IMR-90 (cell line): Measurements from ENCODE around the gene MTA1. TPM values are rescaled to one million over a fixed set of nuclear protein-coding genes. Genes with fewer than 3 reads are reported as not detected.

Experiments used
- ATAC-seq: fragments of 200-7000 bp; cut with Tn5 transposase; 2 replicates; pipeline ENCODE4 v1.9.1; 2020; ENCODE audit warnings: low read depth, mild to moderate bottlenecking, moderate library complexity
- BruUV-seq: library from RNA; stranded (reverse); fragments of 400-500 nt; replicated peaks from 2 replicates; lab custom pipeline; 2021; lab: Mats Ljungman, UMichigan
- CTCF ChIA-PET: fragments of 300-600 bp; formaldehyde crosslinking; extraction: SDS; loops from one replicate; lab custom pipeline; 2021; ENCODE audit warnings: antibody characterized with exemption; lab: Yijun Ruan, JAX
- POLR2A ChIA-PET: fragments of 300-600 bp; sonication (Branson Sonifier 250); formaldehyde crosslinking; loops from one replicate; lab custom pipeline; 2022; ENCODE audit warnings: antibody characterized with exemption; ENCODE audit not compliant: unreplicated experiment; lab: Charles Lee
- DNase-seq: peaks from one replicate; pipeline ENCODE4 v3.0.0; 2013
- H2AFZ ChIP-seq: replicated peaks from 2 replicates; pipeline ENCODE3; 2013; ENCODE audit warnings: low read length, mild to moderate bottlenecking; ENCODE audit not compliant: poor library complexity
- H2AK5ac ChIP-seq: 2 replicates; pipeline ENCODE4 v1.6.1; 2013; ENCODE audit warnings: low read depth, low read length, inconsistent platforms
- H2AK9ac ChIP-seq: replicated peaks from 2 replicates; pipeline ENCODE3; 2013; ENCODE audit warnings: mild to moderate bottlenecking, low read depth, low read length, moderate library complexity; ENCODE audit not compliant: poor library complexity
- H2BK120ac ChIP-seq: 2 replicates; pipeline ENCODE4 v1.6.1; 2013; ENCODE audit warnings: low read depth, low read length, inconsistent platforms
- H2BK15ac ChIP-seq: 3 replicates; pipeline ENCODE4 v1.6.1; 2013; ENCODE audit warnings: low read depth, low read length, inconsistent platforms
- H2BK20ac ChIP-seq: 2 replicates; pipeline ENCODE4 v1.6.1; 2013; ENCODE audit warnings: low read depth, mild to moderate bottlenecking, inconsistent platforms, low read length, moderate library complexity
- H2BK5ac ChIP-seq: 2 replicates; pipeline ENCODE4 v1.6.1; 2013; ENCODE audit warnings: mild to moderate bottlenecking, low read depth, low read length, inconsistent platforms; ENCODE audit not compliant: poor library complexity, severe bottlenecking
- H3K14ac ChIP-seq: replicated peaks from 2 replicates; pipeline ENCODE4 v1.6.1; 2013; ENCODE audit warnings: low read depth, low read length, inconsistent platforms
- H3K18ac ChIP-seq: 2 replicates; pipeline ENCODE4 v1.6.1; 2013; ENCODE audit warnings: low read depth, low read length, control low read depth
- H3K23ac ChIP-seq: 2 replicates; pipeline ENCODE4 v1.6.1; 2013; ENCODE audit warnings: low read depth, low read length, inconsistent platforms
- H3K27ac ChIP-seq: 2 replicates; pipeline ENCODE4 v1.5.1; 2013; ENCODE audit warnings: mild to moderate bottlenecking, control low read depth, low read length; ENCODE audit not compliant: insufficient read depth
- H3K27me3 ChIP-seq: 2 replicates; pipeline ENCODE4 v1.6.1; 2013; ENCODE audit warnings: low read length; ENCODE audit not compliant: control insufficient read depth, insufficient read depth
- H3K36me3 ChIP-seq: 2 replicates; pipeline ENCODE4 v1.6.1; 2013; ENCODE audit warnings: low read length, mixed read lengths; ENCODE audit not compliant: control insufficient read depth, insufficient read depth
- H3K4ac ChIP-seq: 2 replicates; pipeline ENCODE4 v1.6.1; 2013; ENCODE audit warnings: low read depth, low read length, inconsistent platforms
- H3K4me1 ChIP-seq: 2 replicates; pipeline ENCODE4 v1.6.1; 2013; ENCODE audit warnings: low read length, mixed read lengths; ENCODE audit not compliant: control insufficient read depth, insufficient read depth
- H3K4me2 ChIP-seq: 2 replicates; pipeline ENCODE4 v1.6.1; 2013; ENCODE audit warnings: low read depth, mild to moderate bottlenecking, control low read depth, low read length, moderate library complexity
- H3K4me3 ChIP-seq: 2 replicates; pipeline ENCODE4 v1.5.1; 2013; ENCODE audit warnings: low read depth, mild to moderate bottlenecking, control low read depth, low read length, moderate library complexity; ENCODE audit not compliant: insufficient read depth
- H3K56ac ChIP-seq: 2 replicates; pipeline ENCODE4 v1.6.1; 2013; ENCODE audit warnings: low read length, inconsistent platforms; ENCODE audit not compliant: insufficient read depth; ENCODE audit errors: extremely low read depth
- H3K79me1 ChIP-seq, 2 experiments: 2 replicates each; pipeline ENCODE4 v1.6.1; 2013; ENCODE audit warnings: low read length in 2 of 2, inconsistent platforms in 1 of 2, low read depth in 1 of 2
- H3K9ac ChIP-seq: 2 replicates; pipeline ENCODE4 v1.6.1; 2013; ENCODE audit warnings: low read depth, low read length, control low read depth
- H3K9me1 ChIP-seq: 2 replicates; pipeline ENCODE4 v1.6.1; 2013; ENCODE audit warnings: low read length, inconsistent platforms; ENCODE audit not compliant: insufficient read depth
- H3K9me3 ChIP-seq: 2 replicates; pipeline ENCODE4 v1.6.1; 2013; ENCODE audit warnings: low read length; ENCODE audit not compliant: control insufficient read depth, insufficient read depth
- H4K20me1 ChIP-seq: 2 replicates; pipeline ENCODE4 v1.6.1; 2013; ENCODE audit warnings: low read length, inconsistent platforms; ENCODE audit not compliant: insufficient read depth
- H4K5ac ChIP-seq: 2 replicates; pipeline ENCODE4 v1.6.1; 2013; ENCODE audit warnings: mild to moderate bottlenecking, low read depth, low read length, control low read depth
- H4K8ac ChIP-seq, 2 experiments: 2 replicates each; pipeline ENCODE4 v1.6.1; 2013; ENCODE audit warnings: low read depth in 2 of 2, low read length in 2 of 2, control low read depth in 1 of 2, inconsistent platforms in 1 of 2
- H4K91ac ChIP-seq: 2 replicates; pipeline ENCODE4 v1.6.1; 2013; ENCODE audit warnings: low read depth, low read length, inconsistent platforms; ENCODE audit not compliant: insufficient read depth
- BHLHE40 ChIP-seq: fragments of 150-350 bp; IDR thresholded peaks from 2 replicates; pipeline ENCODE4 v1.6.1; 2016; ENCODE audit warnings: mild to moderate bottlenecking, low read depth, low read length
- CEBPB ChIP-seq: IDR thresholded peaks from 2 replicates; pipeline ENCODE4 v1.6.1; 2012; ENCODE audit warnings: low read depth, low read length, improper control_type of control experiment
- CHD1 ChIP-seq: IDR thresholded peaks from 2 replicates; pipeline ENCODE4 v1.6.1; 2012; ENCODE audit warnings: low read depth, low read length, improper control_type of control experiment
- CTCF ChIP-seq: conservative IDR thresholded peaks from 2 replicates; pipeline ENCODE4 v1.5.1; 2012; ENCODE audit warnings: mild to moderate bottlenecking, low read depth, low read length, improper control_type of control experiment
- FOS ChIP-seq: fragments of 150-350 bp; IDR thresholded peaks from 2 replicates; pipeline ENCODE4 v1.6.1; 2016; ENCODE audit warnings: low read depth, low read length
- MAFK ChIP-seq: IDR thresholded peaks from 2 replicates; pipeline ENCODE4 v1.6.1; 2012; ENCODE audit warnings: low read depth, low read length, improper control_type of control experiment
- MAZ ChIP-seq: IDR thresholded peaks from 2 replicates; pipeline ENCODE4 v1.6.1; 2012; ENCODE audit warnings: low read depth, mild to moderate bottlenecking, low read length, improper control_type of control experiment, moderate library complexity, borderline replicate concordance
- NFE2L2 ChIP-seq: fragments of 150-350 bp; IDR thresholded peaks from 2 replicates; pipeline ENCODE4 v1.6.1; 2016; ENCODE audit warnings: low read depth, mild to moderate bottlenecking, low read length
- POLR2A ChIP-seq: IDR thresholded peaks from 2 replicates; pipeline ENCODE4 v1.6.1; 2012; ENCODE audit warnings: mild to moderate bottlenecking, low read depth, low read length
- RAD21 ChIP-seq: IDR thresholded peaks from 2 replicates; pipeline ENCODE4 v1.6.1; 2012; ENCODE audit warnings: low read length, improper control_type of control experiment
- RCOR1 ChIP-seq: IDR thresholded peaks from 2 replicates; pipeline ENCODE4 v1.6.1; 2012; ENCODE audit warnings: mild to moderate bottlenecking, low read length, improper control_type of control experiment; ENCODE audit not compliant: insufficient replicate concordance
- RFX5 ChIP-seq: IDR thresholded peaks from 2 replicates; pipeline ENCODE4 v1.8.0; 2012; ENCODE audit warnings: low read depth, mild to moderate bottlenecking, low read length, moderate library complexity
- SMC3 ChIP-seq: fragments of 150-350 bp; IDR thresholded peaks from 2 replicates; pipeline ENCODE4 v1.6.1; 2016; ENCODE audit warnings: low read depth, mild to moderate bottlenecking, antibody characterized with exemption, low read length, moderate library complexity
- USF2 ChIP-seq: fragments of 150-350 bp; IDR thresholded peaks from 2 replicates; pipeline ENCODE4 v1.6.1; 2017; ENCODE audit warnings: mild to moderate bottlenecking, antibody characterized with exemption, low read length, low read depth
- WGBS, 2 experiments: methylation state at CpG; one replicate each; pipeline versions ENCODE4 v1.1.5 to v1.1.7; 2013; ENCODE audit warnings: missing lambda C conversion rate in 2 of 2; ENCODE audit not compliant: insufficient read length in 1 of 2; ENCODE audit errors: extremely low coverage in 2 of 2; 5-methylcytosine and 5-hydroxymethylcytosine counted together
- dilution Hi-C: fragments of 300-500 bp; cut with HindIII; formaldehyde crosslinking; loops from one replicate; pipeline ENCODE4 v1.14.3; 2018; ENCODE audit warnings: low sequenced_read_pairs; ENCODE audit not compliant: unreplicated experiment
- in situ Hi-C: fragments of 300-500 bp; cut with MboI; formaldehyde crosslinking; loops from 3 replicates; pipeline ENCODE4 v1.14.3; 2019; ENCODE audit warnings: low sequenced_read_pairs, inconsistent platforms, mixed read lengths
- intact Hi-C: fragments of 100-400 bp; cut with micrococcal nuclease; formaldehyde crosslinking; loops from 2 replicates; pipeline ENCODE4 v1.10.0; 2022
- polyA plus RNA-seq, 3 experiments: library from polyadenylated mRNA; depleted of rRNA; stranded (reverse); fragments of >200 nt; gene quantifications; 2 replicates each; pipeline ENCODE4 v1.2.3, GENCODE V29; 2012; ENCODE audit warnings: low replicate concordance in 1 of 3
- total RNA-seq: library from RNA; depleted of rRNA; stranded (reverse); fragments of >200 nt; gene quantifications from 2 replicates; pipeline ENCODE4 v1.2.3, GENCODE V29; 2012
- TF ChIP-seq, protein P1 (sequence below): fragments of 150-350 bp; IDR thresholded peaks from 2 replicates; pipeline ENCODE4 v1.6.1; 2016; ENCODE audit warnings: low read depth, mild to moderate bottlenecking, low read length, moderate library complexity, borderline replicate concordance

The MTA1 gene
- total and polyA plus RNA-seq, 2 of the 4 experiments (the other 2 are of a cell fraction), result 21.5 to 61.6 TPM

DNA sequence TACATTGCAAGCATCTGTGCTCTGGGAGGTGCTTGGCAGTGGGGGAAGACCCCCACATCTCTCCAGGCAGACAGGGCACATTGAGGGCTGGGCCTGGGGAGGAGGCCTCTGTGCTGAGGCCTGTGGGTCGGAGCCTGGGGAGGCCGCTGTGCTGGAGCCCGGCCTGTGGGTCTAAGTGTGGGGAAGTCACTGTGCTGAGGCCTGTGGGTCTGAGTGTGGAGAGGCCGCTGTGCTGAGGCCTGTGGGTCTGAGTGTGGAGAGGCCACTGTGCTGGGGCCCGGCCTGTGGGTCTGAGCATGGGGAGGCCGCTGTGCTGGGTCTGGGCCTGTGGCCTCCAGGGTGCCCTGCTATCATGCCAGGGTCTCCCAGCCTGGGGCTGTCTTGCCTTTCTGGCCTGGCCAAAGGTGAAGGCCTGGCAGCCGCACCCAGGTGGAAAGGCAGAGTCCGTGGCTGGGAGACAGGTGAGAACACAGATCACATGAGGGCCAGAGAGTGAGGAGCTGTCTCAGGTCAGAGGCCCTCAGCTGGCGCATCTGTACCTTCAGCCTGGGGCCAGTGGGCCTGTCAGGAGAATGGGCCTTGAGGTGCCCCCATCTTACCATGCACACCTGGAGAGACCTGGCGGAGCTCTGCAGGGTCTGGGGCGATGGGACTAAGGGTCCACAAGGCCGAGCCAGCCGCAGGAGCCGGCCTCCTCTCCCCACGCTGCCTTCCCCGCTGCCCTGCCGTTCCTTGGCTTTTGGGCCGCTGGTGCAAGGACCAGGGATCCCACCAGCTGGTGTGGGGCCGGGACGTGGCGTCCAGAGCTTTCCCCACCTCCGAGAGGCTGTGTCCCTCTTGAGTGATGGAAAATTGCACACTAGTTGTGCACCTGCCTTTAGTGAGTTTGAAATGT lies 36.4 kb downstream of the MTA1 start:
- Histone ChIP-seq H3K4me1 (no peaks in the 10 kb centered on the region), H3K56ac (no peak overlapping the region), H2BK5ac (no peak overlapping the region), H3K27me3 (no peaks in the 10 kb centered on the region), H4K91ac (no peak overlapping the region), H3K4me2 (no peak overlapping the region), H3K27ac (no peak overlapping the region), H3K14ac (no peak overlapping the region), H2AFZ (no peak overlapping the region), H2BK20ac (no peak overlapping the region), H4K20me1 (no peaks in the 10 kb centered on the region; the same call in 1 of the 2 replicates), H2AK5ac (no peak overlapping the region), H2BK15ac (no peak overlapping the region), H3K9ac (no peak overlapping the region), H3K79me1 (peaks cover 0 to 8% of the 10 kb centered on the region in 2 experiments; a peak in 1 of 4 replicates), H3K36me3 (peaks cover 55% of the 10 kb centered on the region), H3K4ac (no peak overlapping the region), H2BK120ac (no peak overlapping the region), H4K5ac (no peak overlapping the region), H3K4me3 (no peak overlapping the region), H3K18ac (no peak overlapping the region), H3K9me1 (no peaks in the 10 kb centered on the region), H2AK9ac (no peak overlapping the region), H3K9me3 (no peaks in the 10 kb centered on the region), H4K8ac (no peak overlapping the region), H3K23ac (no peak overlapping the region)
- ChIA-PET POLR2A (no interaction called here), CTCF (no interaction called here)
- intact Hi-C loops (no loop called here), dilution Hi-C loops (no loop called here), in situ Hi-C loops (no loop called here)
- no peak for DNase-seq
- no TSS peak for BruUV-seq
- WGBS, 2 experiments, result 96% methylated on average over 13 of the region's 22 CpGs; no CpG with 5 or more reads in 1 of the 2 experiments
- ATAC-seq, result no peak
- TF ChIP-seq CTCF, result no peak
- TF ChIP-seq NFE2L2, result no peak
- TF ChIP-seq, protein P1, sequence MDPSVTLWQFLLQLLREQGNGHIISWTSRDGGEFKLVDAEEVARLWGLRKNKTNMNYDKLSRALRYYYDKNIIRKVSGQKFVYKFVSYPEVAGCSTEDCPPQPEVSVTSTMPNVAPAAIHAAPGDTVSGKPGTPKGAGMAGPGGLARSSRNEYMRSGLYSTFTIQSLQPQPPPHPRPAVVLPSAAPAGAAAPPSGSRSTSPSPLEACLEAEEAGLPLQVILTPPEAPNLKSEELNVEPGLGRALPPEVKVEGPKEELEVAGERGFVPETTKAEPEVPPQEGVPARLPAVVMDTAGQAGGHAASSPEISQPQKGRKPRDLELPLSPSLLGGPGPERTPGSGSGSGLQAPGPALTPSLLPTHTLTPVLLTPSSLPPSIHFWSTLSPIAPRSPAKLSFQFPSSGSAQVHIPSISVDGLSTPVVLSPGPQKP, result no peak
- TF ChIP-seq RAD21, result no peak
- no peak for TF ChIP-seq POLR2A
- no peak for TF ChIP-seq RCOR1
- TF ChIP-seq USF2, result no peak
- no peak for TF ChIP-seq BHLHE40
- TF ChIP-seq FOS, result no peak
- no peak for TF ChIP-seq SMC3
- TF ChIP-seq RFX5, result no peak
- no peak for TF ChIP-seq MAFK
- no peak for TF ChIP-seq CEBPB
- no peak for TF ChIP-seq MAZ
- TF ChIP-seq CHD1, result no peak
